HG03354 (cell line): ENCODE data around the gene GHRL.

Source experiments
- ATAC-seq: cut with Tn5 transposase; IDR thresholded peaks from one replicate; pipeline ENCODE4 v1.9.1; 2021; ENCODE audit warnings: mild to moderate bottlenecking; ENCODE audit not compliant: unreplicated experiment, poor library complexity, severe bottlenecking

The GHRL gene, protein sequence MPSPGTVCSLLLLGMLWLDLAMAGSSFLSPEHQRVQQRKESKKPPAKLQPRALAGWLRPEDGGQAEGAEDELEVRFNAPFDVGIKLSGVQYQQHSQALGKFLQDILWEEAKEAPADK

DNA sequence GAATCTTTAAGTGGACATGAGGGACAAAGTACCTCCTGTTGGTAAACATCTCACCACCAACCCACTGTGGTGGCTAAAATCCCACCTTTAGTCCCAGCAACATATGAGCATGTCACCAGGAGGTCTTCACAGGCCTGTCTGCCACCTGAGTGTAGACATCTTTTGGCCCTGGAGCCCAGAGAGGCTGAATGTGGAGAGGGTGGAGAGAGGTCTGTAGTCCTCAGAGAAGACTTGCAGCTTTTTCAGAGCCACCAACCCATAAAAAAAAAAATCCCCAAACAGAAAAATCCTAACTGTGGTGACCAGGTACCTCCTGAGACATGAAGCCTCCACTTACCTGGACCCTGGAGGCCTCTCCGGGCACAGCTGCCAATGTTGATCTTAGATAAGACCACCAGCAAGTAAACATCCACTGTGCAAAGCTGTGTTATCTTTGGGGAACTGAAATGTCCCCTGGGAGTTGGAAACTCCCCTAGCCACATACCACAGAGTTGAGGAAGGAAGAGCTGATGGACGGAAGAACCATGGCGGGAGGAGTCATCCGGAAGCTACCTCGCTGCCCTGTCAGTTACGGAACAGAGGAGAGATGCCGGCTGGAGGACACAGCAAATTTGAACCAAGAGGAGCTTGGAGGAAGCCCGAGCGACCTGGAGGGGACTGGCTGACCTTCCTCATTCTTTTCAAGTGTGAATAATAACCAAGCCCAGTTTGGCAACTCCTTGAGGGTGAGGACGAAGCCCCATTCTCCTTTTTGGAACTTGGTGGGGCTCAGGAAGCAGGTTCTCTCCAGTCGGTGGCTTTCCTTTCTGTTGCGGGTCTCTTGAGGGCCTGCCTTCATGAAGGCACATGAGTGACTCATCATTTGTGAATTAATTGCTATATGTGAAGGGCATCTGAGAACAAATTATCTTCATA is at the start of gene GHRL:
Gene GHRL (minus strand): TSS at position 443 of the 915 bp plus-strand sequence. CDS start 2,767 bp downstream, outside the sequence.
- ATAC-seq, result peak; percentile 87

DNA sequence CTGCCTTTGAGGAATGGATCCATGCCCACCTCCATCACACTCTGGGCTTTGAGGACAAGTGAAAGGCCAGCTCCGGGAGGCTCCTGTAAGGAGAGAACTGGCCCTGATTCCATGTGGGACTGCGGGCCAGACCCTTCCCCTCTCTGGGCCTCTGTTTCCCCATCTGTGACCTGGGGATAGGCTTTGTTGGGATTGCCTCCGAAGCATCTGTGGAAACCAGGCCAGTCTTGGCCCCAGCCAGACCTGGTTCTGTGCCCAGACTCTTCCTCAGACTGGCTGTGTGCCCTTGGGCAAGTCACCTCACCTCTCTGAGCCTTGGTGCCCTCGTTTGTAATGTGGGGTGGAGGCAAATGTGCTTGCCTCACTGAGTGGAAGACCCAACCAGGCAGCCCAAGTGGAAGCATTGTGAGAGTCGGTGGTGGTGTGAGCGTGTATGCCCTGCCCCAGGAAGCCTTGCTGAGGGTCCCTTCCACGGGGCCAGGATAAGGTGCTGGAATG is 49.2 kb upstream of the GHRL start:
- ATAC-seq, result no peak

DNA sequence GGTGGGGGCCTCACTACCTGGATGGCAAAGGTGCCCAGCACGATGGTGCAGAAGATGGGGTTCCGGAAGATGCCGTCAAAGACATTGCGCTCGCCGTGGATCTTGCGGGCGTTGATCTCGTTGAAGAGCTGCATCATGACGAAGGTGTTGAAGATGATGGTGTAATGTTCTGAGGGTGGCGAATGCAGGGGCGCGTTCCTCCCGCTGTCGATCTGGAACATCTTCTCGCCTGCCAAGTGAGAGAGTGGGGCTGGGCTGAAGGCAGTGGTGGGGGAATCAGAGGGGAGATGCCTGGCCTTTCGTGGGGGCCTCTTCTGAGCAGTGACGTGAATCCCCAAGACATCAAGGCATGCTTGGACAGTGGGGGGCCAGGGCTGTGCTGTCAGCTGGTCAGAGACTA is 47.7 kb upstream of the GHRL start:
- no peak for ATAC-seq

DNA sequence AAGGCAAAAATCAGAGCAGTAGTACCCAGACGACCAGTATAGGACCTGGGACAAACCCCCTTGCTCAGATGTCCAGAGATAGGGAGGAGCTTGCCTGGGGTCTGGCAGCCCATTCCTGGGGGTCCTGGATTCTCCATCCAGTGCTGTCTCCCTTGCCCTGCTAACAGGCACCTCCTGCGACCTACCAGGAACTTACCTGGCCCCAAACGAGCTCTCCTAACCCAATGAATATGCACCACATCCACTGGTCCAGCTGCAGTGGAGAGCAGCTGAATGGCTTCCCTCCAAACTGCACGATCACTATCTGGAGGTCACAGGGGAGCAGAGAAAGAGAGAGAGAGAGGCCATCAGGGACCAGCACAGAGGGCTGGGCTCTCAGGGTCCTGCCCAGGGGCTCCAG is 47.3 kb upstream of the GHRL start:
- no peak for ATAC-seq

DNA sequence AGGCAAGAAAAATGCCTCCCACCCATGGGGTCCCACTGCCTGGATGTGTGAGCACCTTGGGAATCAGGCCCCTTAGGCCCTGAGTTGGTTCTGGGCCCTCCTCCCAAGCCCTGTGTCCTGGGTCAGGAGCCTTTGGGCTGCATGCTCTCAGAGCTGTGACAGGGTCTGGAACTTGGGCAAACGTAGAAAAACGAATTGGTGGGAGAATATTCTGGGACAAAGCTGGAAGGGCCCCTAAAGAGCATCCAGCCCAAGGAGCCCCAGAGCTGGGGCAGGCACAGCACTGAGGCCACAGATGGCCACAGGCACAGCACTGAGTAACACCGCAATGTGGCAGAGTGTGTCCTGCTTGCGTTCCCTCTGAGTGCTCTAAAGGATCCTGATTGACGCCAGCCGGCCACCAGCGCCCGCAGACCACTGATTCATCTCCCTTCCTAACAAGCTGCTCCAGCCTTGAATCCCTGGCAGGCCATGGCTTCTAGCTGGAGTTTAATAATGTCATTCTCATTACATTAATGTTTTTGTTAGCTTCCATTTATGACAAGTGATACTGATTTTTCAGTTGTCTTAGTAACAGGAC is 46.7 kb upstream of the GHRL start:
- ATAC-seq, result no peak

DNA sequence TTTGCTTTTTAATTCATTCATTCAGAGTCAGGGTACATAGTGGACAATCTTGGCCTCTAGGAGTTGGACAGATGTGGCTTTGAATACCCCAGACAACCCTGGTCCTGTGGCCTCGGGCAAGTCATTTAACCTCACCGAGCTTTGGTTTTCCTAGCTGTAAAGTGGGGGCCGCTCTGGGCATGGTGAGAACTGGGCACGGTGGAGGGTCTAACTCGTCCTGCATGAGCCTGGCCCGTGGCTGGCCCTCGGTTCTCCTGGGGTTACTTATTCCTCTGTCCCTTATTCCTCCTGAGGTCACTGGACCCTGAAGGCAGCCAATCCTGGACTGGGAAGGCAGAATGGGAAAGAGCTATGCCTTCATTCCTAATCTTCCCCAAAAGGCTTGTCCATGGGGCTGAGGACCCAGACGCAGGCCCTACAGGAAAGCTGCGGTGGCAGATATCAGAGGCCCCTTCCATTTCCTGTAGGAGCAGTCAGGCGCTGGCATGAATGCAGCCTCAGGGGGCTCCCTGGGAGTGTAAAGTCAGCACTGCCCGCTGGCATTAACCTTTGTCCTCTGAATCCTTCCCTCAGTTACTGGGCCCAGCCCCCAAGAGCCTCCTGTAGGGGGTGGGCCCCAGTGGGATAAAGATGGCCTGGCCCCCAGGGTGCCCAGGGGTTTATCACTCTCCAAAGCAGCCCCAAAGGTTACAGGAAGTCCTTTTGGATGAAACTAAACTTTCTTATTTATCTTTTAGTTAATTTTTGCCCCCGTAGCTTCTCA is 46.0 kb upstream of the GHRL start:
- no peak for ATAC-seq

DNA sequence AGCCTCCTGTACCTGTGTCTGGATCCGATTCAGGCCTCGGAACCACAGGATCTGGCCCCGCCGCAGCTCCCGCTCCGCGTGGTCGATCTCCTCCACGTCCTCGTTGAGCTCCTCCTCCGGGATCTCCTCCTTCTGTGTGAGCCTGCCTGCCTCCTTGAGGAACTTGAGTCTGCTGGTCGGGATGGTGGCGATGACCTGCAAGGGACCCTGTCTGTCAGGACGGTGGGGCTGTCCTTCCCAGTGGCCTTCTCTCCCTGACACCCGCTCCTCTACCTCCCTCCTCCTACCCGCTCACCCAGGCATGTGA is 45.4 kb upstream of the GHRL start:
- ATAC-seq, result no peak

DNA sequence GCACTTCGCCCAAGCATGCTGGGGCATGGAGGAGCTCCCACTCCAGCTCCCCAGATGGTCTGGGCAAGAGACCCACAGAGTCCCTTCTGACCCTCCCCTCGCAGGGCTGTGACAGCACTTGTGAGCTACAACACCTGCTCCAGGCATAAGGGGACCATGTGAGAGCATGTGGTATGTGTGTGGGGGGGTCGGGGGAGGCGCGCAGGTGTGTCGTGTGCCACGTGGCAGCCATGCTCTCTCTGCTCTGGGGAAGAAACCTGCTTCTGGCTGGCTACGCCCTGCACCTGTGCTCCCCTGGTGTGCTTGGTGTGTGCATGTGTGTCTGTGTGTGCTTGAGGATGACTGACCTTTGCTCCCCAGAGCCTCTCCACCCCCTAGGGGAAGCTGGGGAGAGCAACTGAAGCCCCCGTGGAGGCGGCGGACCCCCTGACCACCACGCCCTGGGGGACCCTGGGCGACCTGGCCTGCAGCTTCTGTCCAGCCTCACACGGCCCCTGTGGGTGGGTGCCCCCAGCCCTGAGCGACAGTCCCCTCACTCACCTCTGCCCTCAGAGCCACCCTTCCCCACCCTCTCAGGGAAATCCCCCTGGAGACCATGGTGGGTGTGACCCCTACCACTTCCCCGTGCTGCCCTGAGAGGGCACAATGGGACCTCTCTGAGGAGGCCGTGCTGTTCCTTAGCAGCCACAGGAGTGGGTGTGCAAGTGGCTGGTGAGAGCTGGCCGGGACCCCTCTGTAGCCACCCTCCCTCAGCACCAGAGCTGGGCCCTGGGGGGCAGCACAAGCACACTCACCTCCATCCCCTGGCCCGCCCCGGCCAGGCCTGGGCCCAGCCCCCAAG is 44.8 kb upstream of the GHRL start:
- no peak for ATAC-seq

DNA sequence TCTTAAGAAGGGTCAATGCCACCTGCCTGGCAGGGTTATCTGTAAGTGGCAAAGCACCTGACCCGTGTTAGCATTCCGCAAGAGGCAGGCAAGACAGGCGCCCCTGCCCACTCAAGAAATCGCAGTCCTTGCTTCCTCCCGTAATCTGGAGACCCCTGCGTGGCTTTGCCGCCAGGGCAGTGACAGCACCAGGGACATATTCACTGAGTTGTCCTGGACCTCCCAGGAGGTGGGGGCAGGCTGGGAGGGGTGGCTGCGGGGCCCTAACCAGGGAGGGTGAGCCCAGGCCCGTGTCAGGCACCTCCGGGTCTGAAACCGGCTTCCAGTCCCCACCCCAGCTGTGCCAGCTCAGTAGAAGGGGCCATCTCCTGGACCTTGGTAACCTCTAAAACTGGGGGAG is 44.0 kb upstream of the GHRL start:
- ATAC-seq, result no peak

DNA sequence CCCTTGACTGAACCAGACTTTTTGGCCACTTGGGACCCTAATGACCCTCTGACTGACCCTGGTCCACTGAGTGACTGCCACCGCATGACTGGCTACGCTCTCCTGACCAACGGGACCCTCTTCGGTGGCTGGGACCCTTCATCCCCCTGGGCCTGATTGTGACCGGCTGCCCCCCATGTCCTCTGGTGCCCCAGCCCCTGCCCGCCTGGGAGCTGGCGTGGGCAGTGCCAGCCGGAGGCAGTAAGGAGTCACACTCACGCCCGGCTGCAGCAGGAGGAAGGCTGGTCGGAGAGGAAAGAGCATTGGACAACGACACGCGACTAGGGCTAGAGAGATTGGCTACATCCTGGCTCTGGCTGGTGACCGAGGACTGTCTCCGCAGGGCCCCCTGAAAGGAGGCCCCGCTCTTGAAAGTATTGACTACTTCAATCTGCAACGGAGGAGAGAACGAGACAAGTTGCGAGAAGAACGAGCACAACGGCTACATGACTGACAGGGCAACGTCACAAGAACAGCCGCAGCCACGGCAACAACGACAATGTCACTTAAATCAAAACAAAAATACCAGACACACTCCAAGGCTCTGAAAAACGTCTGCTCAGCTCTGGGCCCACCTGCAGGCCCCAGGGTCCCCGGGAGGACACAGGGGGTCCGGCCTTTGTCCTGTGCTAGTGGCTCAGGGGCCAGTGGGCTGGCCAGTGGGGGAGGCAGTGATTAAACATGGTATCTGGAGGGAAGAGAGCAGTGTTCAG is 43.3 kb upstream of the GHRL start:
- ATAC-seq, result no peak

DNA sequence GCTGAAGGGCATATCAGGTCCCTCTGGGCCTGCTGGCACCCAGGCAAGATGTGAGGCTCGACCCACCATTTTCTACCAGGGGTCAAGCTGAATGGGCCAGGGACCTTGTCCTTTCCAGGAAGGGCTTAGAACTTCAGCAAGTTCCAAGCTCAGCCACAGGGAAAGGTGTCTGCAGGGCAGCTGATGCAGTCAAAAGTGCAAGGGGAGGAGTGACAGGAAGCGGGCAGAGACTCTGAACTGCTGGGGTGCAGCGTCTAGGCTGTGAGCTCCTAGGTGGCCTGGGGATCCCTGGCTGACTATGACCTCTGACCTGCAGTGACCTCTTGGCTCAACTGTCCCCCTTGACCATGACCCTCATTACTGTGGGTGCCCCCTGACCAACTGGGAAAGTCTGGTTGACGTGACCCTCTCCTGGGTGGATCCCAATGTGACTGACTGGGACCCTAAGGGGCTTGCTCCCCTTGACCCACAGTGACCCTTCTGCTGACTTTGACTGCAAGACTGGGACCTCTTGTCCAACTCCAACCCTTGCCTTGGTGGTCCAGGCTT is 42.5 kb upstream of the GHRL start:
- no peak for ATAC-seq

DNA sequence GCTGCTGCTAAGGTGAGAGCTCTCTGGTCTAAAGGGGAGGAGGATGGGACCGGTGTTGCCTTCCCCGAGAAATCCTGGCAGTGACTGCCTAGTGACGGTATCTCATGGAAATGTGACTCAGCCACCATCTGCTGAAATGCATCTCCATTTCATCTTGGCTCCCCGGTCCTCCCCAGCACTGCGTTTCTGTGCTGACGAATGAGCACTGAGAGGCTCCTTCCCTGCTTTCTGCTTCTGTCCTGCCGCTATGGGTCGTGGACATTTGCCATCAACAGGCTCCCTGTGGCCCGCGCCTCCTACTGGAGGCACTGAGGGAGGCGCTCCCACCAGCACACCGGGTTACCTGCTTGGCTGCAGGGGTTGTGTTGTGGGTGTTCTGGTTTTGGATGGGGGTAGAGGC is 41.7 kb upstream of the GHRL start:
- no peak for ATAC-seq

DNA sequence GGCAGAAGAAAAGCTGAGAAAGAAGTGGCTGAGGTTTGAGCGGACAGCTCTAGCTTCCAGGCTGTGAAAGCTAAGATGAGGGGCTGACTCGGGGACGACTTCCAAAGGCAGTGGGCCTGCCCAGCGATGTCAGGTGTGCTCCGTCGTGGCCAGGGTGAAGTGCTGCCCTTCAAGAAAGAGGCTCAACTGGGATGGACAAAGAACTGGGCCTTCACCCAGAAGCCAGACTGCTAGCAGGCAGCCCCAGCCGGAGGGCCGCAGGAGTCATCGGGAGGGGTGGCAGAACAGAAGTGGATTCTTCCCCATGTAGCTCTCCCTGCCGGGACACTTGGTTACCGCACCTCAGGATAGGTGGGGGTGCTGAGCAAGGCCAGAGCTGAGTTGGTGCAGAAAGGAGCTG is 41.3 kb upstream of the GHRL start:
- no peak for ATAC-seq

DNA sequence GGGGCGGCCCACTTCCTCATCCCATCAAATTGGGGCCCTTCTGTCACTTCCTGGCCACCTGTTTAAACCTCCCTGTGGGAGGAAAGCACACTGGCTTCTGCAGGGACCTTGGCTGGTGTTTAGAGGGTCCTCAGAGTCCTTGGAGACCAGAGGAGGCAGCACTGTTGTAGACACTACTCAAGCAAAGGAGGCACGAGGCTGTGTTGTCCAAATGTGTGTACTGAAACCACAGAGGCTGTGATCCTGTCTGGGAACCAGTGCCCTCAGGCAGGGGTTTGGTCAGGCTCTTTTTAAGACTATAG is 40.6 kb upstream of the GHRL start:
- ATAC-seq, result no peak

DNA sequence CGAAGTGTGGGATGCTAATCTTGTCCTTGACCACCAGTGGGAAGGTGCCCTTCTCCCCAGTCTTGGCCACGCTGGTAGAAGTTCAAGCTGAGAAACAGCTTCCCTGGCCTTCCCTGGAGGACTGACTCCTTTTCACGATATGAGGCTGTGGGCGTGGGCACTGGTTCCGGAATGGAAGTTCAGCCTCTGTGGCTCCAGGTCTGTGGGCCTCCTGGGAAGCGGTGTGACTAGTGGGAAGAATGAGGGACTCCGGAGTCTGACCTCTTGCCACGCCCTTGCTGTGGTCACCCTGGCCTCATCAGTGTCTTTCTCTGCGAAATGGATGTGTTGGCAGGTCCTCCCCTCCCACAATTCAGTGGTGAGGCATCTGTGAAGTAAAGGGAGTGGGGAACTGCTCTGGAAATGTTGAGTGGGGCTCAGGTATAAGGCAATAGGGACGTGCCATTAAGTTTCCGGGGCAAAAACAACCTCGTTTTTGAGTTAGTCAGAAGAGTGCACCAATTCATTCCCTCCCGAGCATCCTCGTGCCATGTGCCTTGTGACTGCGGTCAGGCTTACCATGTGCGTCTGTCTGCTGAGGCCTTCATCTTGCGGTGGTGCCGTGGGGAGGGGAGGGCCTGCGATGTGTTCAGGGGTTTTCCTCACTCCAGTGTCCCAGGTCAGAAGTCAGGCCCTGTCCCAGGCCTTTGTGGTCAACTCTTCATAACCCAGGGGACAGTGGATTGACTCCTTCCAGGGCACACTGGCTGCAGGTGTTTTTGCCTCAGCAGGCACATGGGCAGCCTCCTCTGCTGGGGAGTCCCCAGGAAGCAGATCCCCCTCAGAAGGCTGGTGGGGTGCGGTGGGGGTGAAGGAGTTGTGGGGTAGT is 40.0 kb upstream of the GHRL start:
- no peak for ATAC-seq

DNA sequence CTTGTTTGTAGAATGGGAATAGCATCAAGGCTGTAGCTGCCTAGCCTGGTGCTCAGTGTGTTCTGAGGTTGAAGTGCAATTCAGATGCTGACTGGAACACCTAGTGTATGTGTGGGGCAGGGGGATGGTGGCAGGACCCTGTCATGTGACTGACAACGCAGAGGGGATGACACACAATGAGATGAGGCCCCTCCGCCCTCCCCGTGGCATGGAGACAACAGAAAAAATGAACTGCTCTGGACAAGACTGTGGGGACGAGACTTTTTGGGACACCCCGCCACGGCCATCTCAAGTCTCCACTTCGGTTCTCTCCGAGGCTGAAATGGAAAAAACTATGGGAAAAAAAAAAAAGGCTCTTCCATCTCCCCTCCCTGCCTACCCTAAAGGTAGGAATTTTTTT is 38.6 kb upstream of the GHRL start:
- no peak for ATAC-seq

DNA sequence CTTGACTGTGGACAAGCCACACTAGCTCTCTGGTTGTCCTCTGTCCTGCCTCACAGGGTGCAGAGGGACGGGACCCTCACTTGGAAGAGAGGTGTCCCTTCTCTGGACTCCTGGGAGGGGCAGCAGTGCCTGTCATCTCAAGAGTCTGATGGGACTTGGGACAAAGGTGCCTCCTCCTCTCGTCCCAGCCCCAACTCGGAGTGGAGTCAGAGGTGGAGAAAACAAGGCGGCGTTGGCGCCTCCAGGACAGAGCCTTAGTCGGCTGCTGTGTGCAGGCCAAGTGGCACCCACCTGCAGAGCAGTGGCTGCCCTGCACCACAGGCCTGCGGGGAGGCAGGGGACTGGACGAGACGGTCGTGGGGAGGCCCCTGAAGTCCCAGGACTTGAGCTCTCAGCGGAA is 37.6 kb upstream of the GHRL start:
- ATAC-seq, result no peak

DNA sequence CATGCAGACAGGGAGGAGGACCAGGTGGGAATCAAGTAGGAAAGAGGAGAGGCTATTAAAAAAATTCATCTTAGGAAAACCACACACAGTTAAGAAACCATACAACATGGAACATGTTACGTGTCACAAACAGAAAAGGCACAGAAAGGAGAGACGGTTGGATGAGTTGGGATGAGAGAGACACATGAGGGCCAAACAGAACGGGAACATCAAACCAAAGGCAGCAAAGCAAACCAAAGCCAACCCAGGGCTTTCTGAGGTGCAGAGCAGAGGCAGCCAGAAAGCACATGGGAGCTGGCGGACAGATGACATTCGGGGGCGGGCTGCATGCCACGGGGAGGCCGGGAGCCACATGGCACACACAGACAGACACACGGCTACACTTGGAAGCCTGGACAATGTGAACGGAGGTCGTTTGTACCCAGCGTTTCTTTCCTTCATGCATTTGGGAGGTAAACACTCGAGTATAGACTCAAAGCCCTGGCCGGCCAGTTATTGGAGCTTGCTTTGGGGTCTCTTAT is 36.8 kb upstream of the GHRL start:
- ATAC-seq, result no peak
